HG02678 (cell line): ENCODE results near the gene CCL28.

Experiments used
- ATAC-seq: cut with Tn5 transposase; IDR thresholded peaks from one replicate; pipeline ENCODE4 v1.9.1; 2021; ENCODE audit warnings: mild to moderate bottlenecking, moderate library complexity; ENCODE audit not compliant: unreplicated experiment

CCL28 gene

DNA sequence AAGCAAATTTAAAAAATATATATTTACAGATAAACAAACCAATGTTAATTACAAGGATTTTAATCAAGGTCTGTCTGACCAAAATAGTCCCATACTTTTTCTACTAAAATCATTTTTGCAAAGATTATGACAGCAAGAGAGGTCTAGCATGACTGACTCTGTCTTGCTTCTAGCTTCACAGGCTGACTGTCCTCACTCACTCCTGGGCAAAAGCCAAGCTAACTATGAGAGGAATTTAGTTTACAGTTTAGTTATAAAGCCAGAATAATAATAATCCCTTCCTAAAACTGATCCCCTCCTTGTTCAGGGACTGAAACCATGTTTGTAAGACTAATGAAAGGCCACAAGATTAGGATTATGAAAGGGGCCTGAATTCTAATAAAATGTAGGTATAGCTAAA is 53.5 kb downstream of the CCL28 start:
- no peak for ATAC-seq

DNA sequence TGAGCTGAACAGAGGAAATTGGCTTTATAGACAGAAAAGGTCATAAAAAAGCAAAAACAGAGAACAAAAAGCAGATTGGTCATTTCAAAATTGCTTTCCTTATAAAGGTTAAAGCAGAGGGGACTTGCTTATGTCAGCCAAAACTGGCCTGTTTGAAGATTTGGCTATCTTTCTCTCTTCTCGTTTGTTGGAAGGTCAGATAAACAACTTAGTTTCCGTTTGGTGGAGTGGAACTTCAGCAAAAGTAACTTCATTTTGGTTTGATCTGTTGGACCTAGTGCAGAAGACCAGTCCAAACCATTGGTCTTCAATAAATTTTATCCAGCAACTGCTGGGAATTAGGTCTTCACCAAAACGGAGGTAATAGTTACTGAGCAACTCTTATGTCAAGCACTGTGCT is 53.9 kb downstream of the CCL28 start:
- no peak for ATAC-seq

DNA sequence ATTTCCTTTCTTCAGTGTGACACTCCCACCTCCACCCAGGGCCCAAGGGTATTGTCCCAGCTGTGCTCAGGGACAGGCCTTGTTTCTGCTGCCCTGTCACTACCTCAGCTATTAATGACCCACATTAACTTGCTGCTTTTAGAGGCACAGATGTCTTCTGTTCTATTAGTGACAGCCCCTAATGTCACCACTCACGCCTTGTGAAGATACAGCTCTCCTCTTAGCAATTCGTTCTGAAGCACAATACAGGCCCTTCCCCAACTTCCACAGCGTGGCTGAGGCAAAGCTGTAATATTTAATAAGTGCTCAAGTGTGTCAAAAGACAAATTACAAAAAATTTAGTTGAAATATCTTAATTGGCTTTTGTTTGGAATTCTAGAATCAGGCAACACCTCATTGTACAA is 54.3 kb downstream of the CCL28 start:
- ATAC-seq = no peak

DNA sequence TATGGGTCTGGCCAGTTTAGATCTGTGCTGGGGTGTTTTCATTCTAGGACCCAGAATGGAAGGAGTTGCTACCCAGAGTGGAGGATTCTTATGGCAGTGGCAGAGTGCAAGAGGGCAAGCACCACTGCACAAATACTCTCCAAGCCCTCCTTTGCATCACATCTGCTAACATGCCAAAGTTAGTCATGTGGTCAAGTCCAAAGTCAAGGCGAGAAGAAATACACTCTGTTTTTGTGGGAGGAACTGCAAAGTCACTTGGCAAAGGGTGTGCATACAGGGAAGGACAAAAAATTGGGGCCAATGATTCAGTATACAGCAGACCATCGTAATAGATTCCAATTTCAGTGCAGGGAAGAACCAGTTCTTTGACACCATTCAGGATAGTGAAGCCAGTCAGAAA is 55.1 kb downstream of the CCL28 start:
- ATAC-seq = no peak

DNA sequence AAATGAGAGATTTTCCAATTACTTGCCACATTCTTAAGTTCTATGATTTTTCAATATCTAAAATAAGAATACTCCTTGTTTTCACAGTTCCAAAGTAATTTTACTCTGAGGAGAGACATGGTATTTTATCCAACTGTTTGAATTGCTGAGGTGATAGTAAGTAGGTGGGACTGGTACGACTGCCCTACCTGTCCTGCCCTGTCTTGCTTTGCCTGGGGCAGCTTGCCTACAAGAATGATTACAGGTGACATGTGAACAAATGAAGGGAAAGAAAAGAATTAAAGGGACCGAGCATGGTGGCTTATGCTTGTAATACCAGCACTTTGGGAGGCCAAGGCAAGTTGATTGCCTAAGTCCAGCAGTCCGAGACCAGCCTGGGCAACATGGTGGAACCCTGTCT is 57.4 kb downstream of the CCL28 start:
- ATAC-seq = no peak

DNA sequence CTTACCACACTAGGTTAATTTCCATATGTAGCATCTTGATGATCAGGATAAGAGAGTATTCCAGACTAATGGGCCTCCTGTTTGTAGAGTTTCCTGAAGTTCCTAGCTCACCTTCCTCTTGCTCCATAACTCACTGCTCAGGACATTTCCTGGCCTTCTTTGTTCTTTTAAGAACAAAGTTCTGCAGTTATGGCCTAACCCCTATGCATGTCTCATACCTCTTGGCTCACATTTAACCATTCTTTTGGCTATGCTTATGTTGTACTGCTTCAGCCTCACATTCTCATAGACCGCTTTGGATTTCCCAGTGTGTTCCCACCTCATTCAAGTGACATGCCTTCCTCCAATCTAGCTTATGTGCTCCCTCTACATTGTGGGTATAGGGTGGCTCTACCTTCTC is 58.5 kb downstream of the CCL28 start:
- ATAC-seq = no peak

DNA sequence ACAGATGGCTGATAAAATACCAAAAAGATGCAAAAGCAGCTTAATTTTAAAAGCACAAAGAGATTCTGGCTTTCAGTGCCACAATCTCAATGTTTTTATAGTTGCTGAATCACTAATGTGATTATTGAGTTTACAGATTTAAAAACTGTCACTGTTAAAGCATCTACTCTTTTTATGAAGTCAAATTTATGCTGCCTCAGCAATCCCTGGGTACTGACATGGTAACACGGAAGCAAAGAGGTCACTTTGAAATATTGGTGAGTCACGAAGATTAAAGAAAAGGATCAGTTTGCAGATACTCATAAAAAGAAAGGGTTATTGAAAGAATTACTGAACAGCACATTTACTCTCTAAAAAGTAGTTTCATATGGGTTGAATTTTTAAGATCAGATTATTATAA is 59.3 kb downstream of the CCL28 start:
- ATAC-seq = no peak

DNA sequence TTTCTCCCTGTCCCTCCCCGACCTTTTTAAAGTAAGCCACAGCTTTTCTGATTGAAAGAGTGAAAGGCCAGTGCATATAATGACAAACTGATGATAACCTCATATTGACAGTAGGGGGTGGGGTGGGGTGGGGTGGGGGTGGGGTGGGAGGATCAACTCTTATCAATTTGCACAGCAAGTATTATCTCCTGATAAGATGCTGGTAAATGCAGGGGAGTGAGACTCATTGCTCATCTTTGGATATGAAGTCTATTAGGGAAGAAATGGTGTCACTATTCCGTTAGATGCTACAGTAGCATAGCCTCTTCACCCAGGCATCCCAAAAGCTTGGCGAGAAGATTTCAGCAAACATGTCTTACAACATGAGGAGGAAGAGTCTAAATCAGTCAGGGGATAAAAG is 60.1 kb downstream of the CCL28 start:
- ATAC-seq = no peak

DNA sequence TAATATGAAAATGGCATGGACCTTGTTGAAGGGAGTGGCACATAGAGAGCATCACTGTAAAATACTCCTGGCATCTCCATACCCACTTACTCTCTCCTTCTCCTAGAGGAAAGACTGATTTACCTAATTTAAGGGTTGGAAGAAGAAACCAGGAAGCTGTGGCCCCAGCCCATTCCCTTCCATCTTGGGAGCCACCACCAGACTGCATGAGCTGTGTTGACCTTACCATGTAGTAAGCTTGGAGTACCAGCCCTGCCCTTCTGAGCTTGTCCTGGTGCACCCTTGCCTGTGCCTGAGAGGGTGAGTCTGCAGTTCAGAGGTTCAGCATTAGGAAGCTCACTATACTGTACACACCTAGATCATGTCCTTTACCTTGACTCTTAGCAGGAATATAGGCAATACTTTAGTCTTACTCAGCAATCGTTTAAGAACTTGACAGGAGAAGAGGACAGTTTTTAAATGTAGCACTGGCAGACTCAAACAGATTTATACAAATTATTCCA is 63.3 kb downstream of the CCL28 start:
- no peak for ATAC-seq

DNA sequence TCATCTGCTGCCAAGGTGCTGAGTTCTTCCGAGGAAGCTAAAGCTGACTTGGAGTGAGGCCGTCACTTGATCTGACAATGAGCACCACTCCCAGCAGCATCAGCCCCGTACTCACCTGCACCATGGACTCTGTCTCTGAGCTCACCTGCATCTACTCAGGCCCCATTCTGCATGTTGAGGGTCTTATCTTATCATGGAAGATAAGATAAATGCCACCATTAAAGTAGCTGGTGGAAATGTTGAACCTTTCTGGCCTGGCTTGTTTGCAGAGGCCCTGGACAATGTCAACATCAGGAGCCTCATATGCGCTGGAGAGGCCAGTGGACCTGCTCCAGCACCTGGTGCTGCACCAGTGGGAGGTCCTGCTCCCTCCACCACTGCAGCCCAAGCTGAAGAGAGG is 64.0 kb downstream of the CCL28 start:
- ATAC-seq = no peak

DNA sequence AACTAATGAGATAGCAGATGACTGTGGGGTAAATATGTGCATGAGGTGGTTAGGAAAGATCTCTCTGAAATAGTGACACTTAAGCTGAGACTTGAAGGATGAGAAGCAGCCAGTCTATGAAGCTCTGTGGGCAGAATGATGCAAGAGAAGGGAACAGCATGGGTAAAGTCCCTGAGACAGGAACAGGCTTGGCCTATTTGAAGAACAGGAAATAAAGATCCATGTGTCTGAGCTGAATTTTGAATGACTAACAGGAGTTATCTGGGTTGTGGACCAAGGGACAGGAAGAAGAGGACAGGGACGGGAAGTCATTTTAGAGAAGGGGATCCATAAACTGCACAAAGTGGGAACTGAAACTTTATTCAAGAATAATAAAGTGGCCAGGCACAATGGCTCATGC is 73.3 kb downstream of the CCL28 start:
- ATAC-seq = no peak

DNA sequence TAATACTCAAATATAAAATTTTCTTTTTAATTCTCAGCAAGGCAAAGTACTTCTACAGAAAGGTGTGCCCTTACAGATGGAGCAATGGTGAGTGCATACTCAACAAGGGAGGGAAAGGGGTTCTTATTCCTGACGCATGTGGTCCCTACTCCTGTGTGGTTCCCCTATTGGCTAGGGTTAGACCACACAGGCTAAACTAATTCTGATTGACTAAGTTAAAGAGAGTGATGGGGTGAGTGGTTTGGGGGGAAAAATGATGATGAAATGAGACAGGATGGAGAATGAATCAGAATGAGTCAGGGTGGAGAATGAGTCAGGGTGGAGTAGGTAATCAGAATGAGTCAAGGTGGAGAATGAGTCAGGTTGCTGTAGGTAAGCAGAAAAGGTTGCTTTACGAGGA is 76.0 kb downstream of the CCL28 start:
- no peak for ATAC-seq

DNA sequence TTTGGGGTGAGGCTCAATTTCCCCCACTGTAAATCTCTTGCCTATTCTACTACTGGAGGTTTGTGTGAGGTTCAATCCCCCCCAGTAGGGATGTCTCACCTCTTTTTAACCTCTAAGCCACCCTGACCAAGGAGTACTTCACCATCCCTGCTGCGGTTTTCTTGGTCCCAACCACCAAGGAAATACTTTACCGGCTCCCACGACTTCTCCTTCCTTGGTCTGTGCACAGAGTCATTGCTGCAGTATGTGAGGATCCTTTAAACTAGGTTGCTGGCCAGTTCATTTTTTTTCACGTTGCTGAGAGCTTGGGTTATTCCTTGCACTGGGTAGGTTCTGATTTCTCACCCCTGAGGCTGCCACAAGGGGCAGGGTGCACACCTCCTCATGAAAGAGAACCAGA is 76.5 kb downstream of the CCL28 start:
- ATAC-seq = no peak

DNA sequence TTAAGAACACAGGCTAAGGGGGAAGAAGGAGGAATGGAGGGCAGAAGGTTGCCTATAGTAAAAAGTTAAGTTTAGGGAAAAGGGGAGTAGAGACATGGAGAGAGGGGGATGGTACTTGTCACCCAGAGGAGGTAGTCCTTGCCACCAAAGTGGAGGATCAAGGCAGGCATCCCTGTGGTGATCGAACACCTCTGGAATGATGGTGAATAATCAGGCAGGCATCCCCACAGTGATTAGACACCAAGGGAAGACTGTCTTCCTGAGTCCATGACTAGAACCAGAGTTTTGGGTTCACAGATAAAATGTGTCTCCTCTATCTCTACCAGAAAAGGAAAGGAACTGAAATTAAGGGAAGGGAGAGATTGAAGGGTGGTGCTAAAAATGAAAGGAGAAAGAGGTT is 79.8 kb downstream of the CCL28 start:
- no peak for ATAC-seq
